Measurements from ENCODE around the gene OPA3.

DNA sequence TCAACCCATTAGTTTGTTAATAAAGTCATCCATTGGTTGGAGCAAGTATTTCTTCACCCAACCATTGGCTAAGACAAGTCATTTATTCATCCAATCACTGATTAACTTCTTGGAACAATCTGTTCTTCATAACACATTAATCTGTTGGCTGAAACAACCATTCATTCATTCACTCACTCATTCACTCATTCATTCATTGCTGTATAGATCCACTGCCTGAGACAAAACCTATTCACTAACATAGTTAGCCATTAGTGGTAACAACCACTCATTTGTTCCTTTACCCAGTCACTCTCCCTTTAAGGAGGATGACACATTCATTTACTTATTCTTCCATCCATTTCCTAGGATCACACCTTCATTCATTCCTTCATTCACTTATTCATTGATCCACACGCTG, 39.4 kb upstream of the OPA3 start:
- TF ChIP-seq CTCF (IDR thresholded peaks at IDR 0.05): no peak
- no peak for TF ChIP-seq POLR2AphosphoS5 (IDR thresholded peaks at IDR 0.05)
- TF ChIP-seq POLR2A (IDR thresholded peaks at IDR 0.05): no peak
